ENCODE results near the gene DISC1.

DISC1 gene

GRCh38 chr1:231981675-231982074 lies 355.1 kb downstream of the DISC1 start:
- Histone ChIP-seq H3K18ac (ENCODE audit: low read length) (no peak overlapping the region), H2AFZ (ENCODE audit: low read length) (no peak overlapping the region), H3K9ac (ENCODE audit: low read depth, low read length, poor library complexity) (no peak overlapping the region), H4K91ac (ENCODE audit: low read depth, low read length, poor library complexity) (no peak overlapping the region), H3K4ac (ENCODE audit: low read length) (no peak overlapping the region), H3K23ac (ENCODE audit: low read depth, low read length, poor library complexity) (no peak overlapping the region), H3K79me1 (ENCODE audit: low read depth, low read length) (no peaks in the 10 kb centered on the region), H3K27me3 (ENCODE audit: control insufficient read depth in 3 of 3, insufficient read depth in 3 of 3, low read depth in 1 of 3, low read length in 3 of 3) (no peaks in the 10 kb centered on the region), H2BK5ac (ENCODE audit: low read length) (no peak overlapping the region), H2BK15ac (ENCODE audit: low read length) (no peak overlapping the region), H2BK12ac (ENCODE audit: low read length) (no peak overlapping the region), H2AK5ac (ENCODE audit: low read depth, low read length) (no peak overlapping the region), H2BK120ac (ENCODE audit: low read depth, low read length) (no peak overlapping the region), H3K4me3 (ENCODE audit: low read length in 2 of 2) (no peak overlapping the region), H3K9me3 (replicated peaks in 1 of 2; ENCODE audit: control insufficient read depth in 2 of 2, insufficient read depth in 1 of 2, low read depth in 1 of 2, low read length in 2 of 2) (peaks cover 4 to 7% of the 10 kb centered on the region in 2 donors), H3K36me3 (replicated peaks in 1 of 2; ENCODE audit: control insufficient read depth in 2 of 2, insufficient read depth in 2 of 2, low read length in 2 of 2) (no peaks in the 10 kb centered on the region), H3K4me2 (ENCODE audit: insufficient read depth, low read length, poor library complexity, severe bottlenecking) (no peak overlapping the region), H3K14ac (ENCODE audit: low read length) (no peak overlapping the region), H3K4me1 (ENCODE audit: control insufficient read depth in 2 of 2, insufficient read depth in 1 of 2, low read depth in 1 of 2, low read length in 2 of 2) (peaks cover 4 to 10% of the 10 kb centered on the region in 2 donors), H3K27ac (replicated peaks; ENCODE audit: low read length) (no peak overlapping the region), H4K8ac (ENCODE audit: low read depth, low read length) (no peak overlapping the region)
- 100% methylated on average over 1 of the region's 4 CpGs for WGBS, 2 donors (ENCODE audit: extremely low coverage in 2 of 2, insufficient read length in 2 of 2, insufficient replicate concordance in 1 of 2)
- DNase-seq (ENCODE audit: low spot score) = no peak

GRCh38 chr1:231982871-231983587 lies 356.4 kb downstream of the DISC1 start:
- no peak overlapping the region for H2AK5ac ChIP-seq (ENCODE audit: low read depth, low read length)
- H3K36me3 ChIP-seq (replicated peaks in 1 of 2; ENCODE audit: control insufficient read depth in 2 of 2, insufficient read depth in 2 of 2, low read length in 2 of 2) = no peaks in the 10 kb centered on the region
- no peak overlapping the region for H4K8ac ChIP-seq (ENCODE audit: low read depth, low read length)
- no peak overlapping the region for H2AFZ ChIP-seq (ENCODE audit: low read length)
- H2BK120ac ChIP-seq (ENCODE audit: low read depth, low read length) = no peak overlapping the region
- DNase-seq (ENCODE audit: low spot score) = no peak
- peaks cover 0 to under 1% of the 10 kb centered on the region in 2 donors for H3K9me3 ChIP-seq (replicated peaks in 1 of 2; ENCODE audit: control insufficient read depth in 2 of 2, insufficient read depth in 1 of 2, low read depth in 1 of 2, low read length in 2 of 2)
- no peak overlapping the region for H4K91ac ChIP-seq (ENCODE audit: low read depth, low read length, poor library complexity)
- H3K4me1 ChIP-seq (ENCODE audit: control insufficient read depth in 2 of 2, insufficient read depth in 1 of 2, low read depth in 1 of 2, low read length in 2 of 2) = peaks cover 4 to 21% of the 10 kb centered on the region in 2 donors
- peak overlapping the region; percentile 12 for H2BK15ac ChIP-seq (ENCODE audit: low read length)
- no peak overlapping the region for H3K4me2 ChIP-seq (ENCODE audit: insufficient read depth, low read length, poor library complexity, severe bottlenecking)
- H3K4ac ChIP-seq (ENCODE audit: low read length) = no peak overlapping the region
- no CpG with 5 or more reads among the region's 5 CpGs for WGBS, 2 donors (ENCODE audit: extremely low coverage in 2 of 2, insufficient read length in 2 of 2, insufficient replicate concordance in 1 of 2)
- no peak overlapping the region for H3K9ac ChIP-seq (ENCODE audit: low read depth, low read length, poor library complexity)
- no peaks in the 10 kb centered on the region for H3K79me1 ChIP-seq (ENCODE audit: low read depth, low read length)
- H3K27me3 ChIP-seq (ENCODE audit: control insufficient read depth in 3 of 3, insufficient read depth in 3 of 3, low read depth in 1 of 3, low read length in 3 of 3) = no peaks in the 10 kb centered on the region
- no peak overlapping the region for H3K27ac ChIP-seq (replicated peaks; ENCODE audit: low read length)
- no peak overlapping the region for H2BK5ac ChIP-seq (ENCODE audit: low read length)
- no peak overlapping the region for H3K23ac ChIP-seq (ENCODE audit: low read depth, low read length, poor library complexity)
- no peak overlapping the region for H2BK12ac ChIP-seq (ENCODE audit: low read length)
- H3K4me3 ChIP-seq (ENCODE audit: low read length in 2 of 2) = no peak overlapping the region
- no peak overlapping the region for H3K18ac ChIP-seq (ENCODE audit: low read length)
- no peak overlapping the region for H3K14ac ChIP-seq (ENCODE audit: low read length)

DNA sequence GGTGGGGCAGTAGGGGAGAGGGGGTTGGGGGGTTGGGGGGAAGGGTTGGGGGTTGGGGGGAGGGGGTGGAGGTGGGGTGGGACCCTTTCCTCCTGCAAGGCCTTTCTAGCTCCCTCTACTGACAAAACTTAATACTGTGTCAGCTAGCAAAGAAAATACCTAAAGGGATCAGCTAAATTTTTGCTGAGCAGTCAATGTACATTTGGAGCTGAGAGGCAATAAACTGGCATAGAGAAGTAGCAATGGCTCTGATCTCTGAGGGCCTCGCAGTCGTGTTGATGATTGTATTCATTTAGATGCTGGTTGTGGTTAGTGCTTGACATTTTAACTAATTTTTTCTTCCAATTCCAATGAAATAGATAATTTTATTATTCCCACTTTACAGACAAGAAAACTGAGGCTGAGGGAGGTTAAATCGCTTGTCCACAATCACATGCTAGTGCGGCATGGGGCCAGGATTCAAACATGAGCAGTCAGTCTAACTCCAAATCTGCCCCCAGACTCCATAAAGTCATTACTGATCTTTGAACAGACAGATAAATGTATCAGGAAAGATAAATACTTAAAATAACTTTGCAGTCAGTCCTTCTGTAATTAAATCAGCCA lies 357.1 kb downstream of the DISC1 start:
- Histone ChIP-seq H2AK5ac (ENCODE audit: low read depth, low read length) (no peak overlapping the region), H2BK15ac (ENCODE audit: low read length) (no peak overlapping the region), H3K27ac (replicated peaks; ENCODE audit: low read length) (no peak overlapping the region), H3K18ac (ENCODE audit: low read length) (no peak overlapping the region), H3K36me3 (replicated peaks in 1 of 2; ENCODE audit: control insufficient read depth in 2 of 2, insufficient read depth in 2 of 2, low read length in 2 of 2) (no peaks in the 10 kb centered on the region), H3K27me3 (ENCODE audit: control insufficient read depth in 3 of 3, insufficient read depth in 3 of 3, low read depth in 1 of 3, low read length in 3 of 3) (no peaks in the 10 kb centered on the region), H2BK120ac (ENCODE audit: low read depth, low read length) (no peak overlapping the region), H3K14ac (ENCODE audit: low read length) (no peak overlapping the region), H2BK5ac (ENCODE audit: low read length) (no peak overlapping the region), H3K9ac (ENCODE audit: low read depth, low read length, poor library complexity) (no peak overlapping the region), H3K4ac (ENCODE audit: low read length) (no peak overlapping the region), H4K8ac (ENCODE audit: low read depth, low read length) (no peak overlapping the region), H3K4me2 (ENCODE audit: insufficient read depth, low read length, poor library complexity, severe bottlenecking) (no peak overlapping the region), H3K4me1 (ENCODE audit: control insufficient read depth in 2 of 2, insufficient read depth in 1 of 2, low read depth in 1 of 2, low read length in 2 of 2) (peaks cover 4 to 21% of the 10 kb centered on the region in 2 donors), H2BK12ac (ENCODE audit: low read length) (no peak overlapping the region), H3K79me1 (ENCODE audit: low read depth, low read length) (no peaks in the 10 kb centered on the region), H3K4me3 (ENCODE audit: low read length in 2 of 2) (no peak overlapping the region), H3K9me3 (replicated peaks in 1 of 2; ENCODE audit: control insufficient read depth in 2 of 2, insufficient read depth in 1 of 2, low read depth in 1 of 2, low read length in 2 of 2) (no peaks in the 10 kb centered on the region), H2AFZ (ENCODE audit: low read length) (no peak overlapping the region), H3K23ac (ENCODE audit: low read depth, low read length, poor library complexity) (no peak overlapping the region), H4K91ac (ENCODE audit: low read depth, low read length, poor library complexity) (no peak overlapping the region)
- no peak for DNase-seq (ENCODE audit: low spot score)
- WGBS, 2 donors (ENCODE audit: extremely low coverage in 2 of 2, insufficient read length in 2 of 2, insufficient replicate concordance in 1 of 2) = no CpG with 5 or more reads among the region's 4 CpGs

- no peaks in the 10 kb centered on the region for H3K9me3 ChIP-seq (replicated peaks in 1 of 2; ENCODE audit: control insufficient read depth in 2 of 2, insufficient read depth in 1 of 2, low read depth in 1 of 2, low read length in 2 of 2)
- no peak overlapping the region for H2BK120ac ChIP-seq (ENCODE audit: low read depth, low read length)
- no peak overlapping the region for H2BK12ac ChIP-seq (ENCODE audit: low read length)
- H3K27ac ChIP-seq (replicated peaks; ENCODE audit: low read length) = no peak overlapping the region
- H3K14ac ChIP-seq (ENCODE audit: low read length) = no peak overlapping the region
- no peaks in the 10 kb centered on the region for H3K79me1 ChIP-seq (ENCODE audit: low read depth, low read length)
- H3K23ac ChIP-seq (ENCODE audit: low read depth, low read length, poor library complexity) = no peak overlapping the region
- no peaks in the 10 kb centered on the region for H3K36me3 ChIP-seq (replicated peaks in 1 of 2; ENCODE audit: control insufficient read depth in 2 of 2, insufficient read depth in 2 of 2, low read length in 2 of 2)
- no peak overlapping the region for H3K4me2 ChIP-seq (ENCODE audit: insufficient read depth, low read length, poor library complexity, severe bottlenecking)
- no peak overlapping the region for H4K91ac ChIP-seq (ENCODE audit: low read depth, low read length, poor library complexity)
- no peaks in the 10 kb centered on the region for H3K27me3 ChIP-seq (ENCODE audit: control insufficient read depth in 3 of 3, insufficient read depth in 3 of 3, low read depth in 1 of 3, low read length in 3 of 3)
- H2BK5ac ChIP-seq (ENCODE audit: low read length) = no peak overlapping the region
- H2AK5ac ChIP-seq (ENCODE audit: low read depth, low read length) = no peak overlapping the region
- WGBS, 2 donors (ENCODE audit: extremely low coverage in 2 of 2, insufficient read length in 2 of 2, insufficient replicate concordance in 1 of 2) = no CpG with 5 or more reads among the region's 4 CpGs
- no peak overlapping the region for H4K8ac ChIP-seq (ENCODE audit: low read depth, low read length)
- no peak overlapping the region for H3K9ac ChIP-seq (ENCODE audit: low read depth, low read length, poor library complexity)
- H2BK15ac ChIP-seq (ENCODE audit: low read length) = no peak overlapping the region
- DNase-seq (ENCODE audit: low spot score) = no peak
- H3K18ac ChIP-seq (ENCODE audit: low read length) = no peak overlapping the region
- H3K4me3 ChIP-seq (ENCODE audit: low read length in 2 of 2) = no peak overlapping the region
- no peak overlapping the region for H3K4ac ChIP-seq (ENCODE audit: low read length)
- peaks cover 4 to 21% of the 10 kb centered on the region in 2 donors for H3K4me1 ChIP-seq (ENCODE audit: control insufficient read depth in 2 of 2, insufficient read depth in 1 of 2, low read depth in 1 of 2, low read length in 2 of 2)
- H2AFZ ChIP-seq (ENCODE audit: low read length) = no peak overlapping the region
These were observed 358.9 kb downstream of the DISC1 start for GRCh38 chr1:231985296-231986023.

Data from neuronal stem cell (in vitro differentiated cells).